Endothelial cell of umbilical vein (primary cell): Measurements from ENCODE around the gene FLT1. TPM values are rescaled to one million over a fixed set of nuclear protein-coding genes. Genes with fewer than 3 reads are reported as not detected.

Experiments
- BruUV-seq: library from RNA; stranded (reverse); fragments of 400-500 nt; replicated peaks from 2 replicates; lab custom pipeline; 2021; lab: Mats Ljungman, UMichigan
- CTCF ChIA-PET: fragments of 300-600, 350-600 bp; sonication (Branson Sonifier 250); formaldehyde crosslinking; loops from one replicate; lab custom pipeline; 2021; ENCODE audit warnings: antibody characterized with exemption, inconsistent platforms; lab: Charles Lee
- POLR2A ChIA-PET: fragments of 300-600, 350-600 bp; sonication (Branson Sonifier 250); formaldehyde crosslinking; loops from one replicate; lab custom pipeline; 2021; ENCODE audit warnings: antibody characterized with exemption, inconsistent platforms; lab: Charles Lee
- DNase-seq: peaks from one replicate; pipeline ENCODE4 v3.0.0-alpha.2; 2011; ENCODE audit warnings: low read depth, low spot score
- FAIRE-seq: peaks from 2 replicates; lab custom pipeline; 2011; peaks lifted over from hg19 to GRCh38; lab: Jason Lieb, UNC
- H2AFZ ChIP-seq: 2 replicates; pipeline ENCODE4 v1.6.0; 2012; ENCODE audit warnings: low read depth, low read length, control low read depth, inconsistent platforms
- H3K27ac ChIP-seq: 2 replicates; pipeline ENCODE4 v1.5.1; 2011; ENCODE audit warnings: low read depth, mild to moderate bottlenecking, control low read depth, low read length, moderate library complexity; ENCODE audit not compliant: insufficient read depth
- H3K27me3 ChIP-seq, 2 experiments: 2 replicates each; pipeline versions ENCODE4 v1.6.0 to v1.6.1; 2011; ENCODE audit warnings: low read length in 2 of 2, mixed read lengths in 1 of 2; ENCODE audit not compliant: control insufficient read depth in 2 of 2, insufficient read depth in 2 of 2
- H3K36me3 ChIP-seq, 2 experiments: 2 replicates in 1 of 2; 3 replicates in 1 of 2; pipeline ENCODE4 v1.5.1; 2011; ENCODE audit warnings: low read length in 2 of 2, mild to moderate bottlenecking in 1 of 2, moderate library complexity in 1 of 2; ENCODE audit not compliant: control insufficient read depth in 2 of 2, insufficient read depth in 2 of 2; ENCODE audit errors: extremely low read depth in 1 of 2
- H3K4me1 ChIP-seq: 3 replicates; pipeline ENCODE4 v1.5.1; 2011; ENCODE audit warnings: mild to moderate bottlenecking, low read length; ENCODE audit not compliant: control insufficient read depth, insufficient read depth; ENCODE audit errors: extremely low read depth
- H3K4me2 ChIP-seq: 2 replicates; pipeline ENCODE4 v1.6.1; 2011; ENCODE audit warnings: low read length, control low read depth, mixed read lengths; ENCODE audit not compliant: insufficient read depth
- H3K4me3 ChIP-seq, 3 experiments: fragments of 200-600 bp in 1 of 3; sonication (generic), shearing (Covaris generic) in 1 of 3; replicated peaks in 1 of 3; 2 replicates each; pipeline ENCODE4 v1.5.1; 2011 to 2016; ENCODE audit warnings: control low read depth in 3 of 3, low read length in 3 of 3, mild to moderate bottlenecking in 2 of 3, inconsistent platforms in 1 of 3, low read depth in 1 of 3, moderate library complexity in 1 of 3; ENCODE audit not compliant: insufficient read depth in 1 of 3
- H3K79me2 ChIP-seq: 2 replicates; pipeline ENCODE4 v1.6.0; 2012; ENCODE audit warnings: low read length, inconsistent platforms; ENCODE audit not compliant: control insufficient read depth, insufficient read depth
- H3K9ac ChIP-seq: replicated peaks from 2 replicates; pipeline ENCODE3; 2011; ENCODE audit warnings: low read length, control low read depth; ENCODE audit not compliant: insufficient read depth; ENCODE audit errors: extremely low read depth
- H3K9me1 ChIP-seq: replicated peaks from 3 replicates; pipeline ENCODE4 v1.6.0; 2011; ENCODE audit warnings: mild to moderate bottlenecking, low read length; ENCODE audit not compliant: control insufficient read depth, insufficient read depth; ENCODE audit errors: extremely low read depth
- H3K9me3 ChIP-seq: replicated peaks from 2 replicates; pipeline ENCODE4 v1.5.1; 2012; ENCODE audit warnings: low read length, inconsistent platforms; ENCODE audit not compliant: control insufficient read depth, insufficient read depth
- H4K20me1 ChIP-seq: replicated peaks from 2 replicates; pipeline ENCODE3; 2011; ENCODE audit warnings: mild to moderate bottlenecking, low read length; ENCODE audit not compliant: control insufficient read depth, insufficient read depth; ENCODE audit errors: extremely low read depth
- CTCF ChIP-seq, 2 donors: IDR thresholded peaks; 1 replicate in 1 of 2; 2 replicates in 1 of 2; pipeline ENCODE4 v1.5.1; 2011; ENCODE audit warnings: low read length in 2 of 2, mild to moderate bottlenecking in 2 of 2, moderate library complexity in 2 of 2, control low read depth in 1 of 2, inconsistent platforms in 1 of 2, low read depth in 1 of 2; ENCODE audit not compliant: insufficient read depth in 1 of 2; ENCODE audit errors: extremely low read depth in 1 of 2
- EZH2 ChIP-seq: IDR thresholded peaks from 2 replicates; pipeline ENCODE4 v1.6.1; 2012; ENCODE audit warnings: borderline replicate concordance, low read depth, mild to moderate bottlenecking, moderate library complexity, low read length, inconsistent platforms; ENCODE audit not compliant: severe bottlenecking
- FOS ChIP-seq: IDR thresholded peaks from 2 replicates; pipeline ENCODE4 v1.6.1; 2011; ENCODE audit warnings: mild to moderate bottlenecking, low read length, moderate library complexity, borderline replicate concordance; ENCODE audit not compliant: insufficient read depth
- GATA2 ChIP-seq: IDR thresholded peaks from 2 replicates; pipeline ENCODE4 v1.7.0; 2011; ENCODE audit warnings: low read depth, mild to moderate bottlenecking, moderate library complexity, mixed read lengths, low read length; ENCODE audit not compliant: insufficient read length, insufficient read depth
- JUN ChIP-seq: IDR thresholded peaks from 2 replicates; pipeline ENCODE4 v1.6.1; 2011; ENCODE audit warnings: borderline replicate concordance, low read depth; ENCODE audit not compliant: insufficient read length, insufficient read depth
- MAX ChIP-seq: IDR thresholded peaks from 2 replicates; pipeline ENCODE4 v1.6.1; 2011; ENCODE audit not compliant: insufficient read depth, insufficient read length
- MYC ChIP-seq: IDR thresholded peaks from one replicate; pipeline ENCODE4 v1.6.1; 2011; ENCODE audit warnings: mild to moderate bottlenecking, low read depth, low read length
- POLR2A ChIP-seq: IDR thresholded peaks from 2 replicates; pipeline ENCODE4 v1.6.1; 2012; ENCODE audit warnings: low read depth, mild to moderate bottlenecking, control low read depth, low read length
- POLR2AphosphoS5 ChIP-seq: IDR thresholded peaks from 2 replicates; pipeline ENCODE4 v1.6.1; 2012; ENCODE audit warnings: low read depth, mild to moderate bottlenecking, control low read depth, low read length, moderate library complexity; ENCODE audit not compliant: insufficient read depth
- dilution Hi-C: fragments of 300-500 bp; cut with MboI; formaldehyde crosslinking; loops from one replicate; pipeline ENCODE4 v1.15.0; 2019; ENCODE audit warnings: low sequenced_read_pairs; ENCODE audit not compliant: extremely low pct_ligation_motif_present
- intact Hi-C: fragments of 100-400 bp; cut with micrococcal nuclease; formaldehyde crosslinking; loops from one replicate; pipeline ENCODE4 v1.10.0; 2022
- polyA plus RNA-seq, 4 experiments: library from polyadenylated mRNA; depleted of rRNA in 3 of 4; stranded (reverse) in 3 of 4; unstranded in 1 of 4; fragments of >200 nt; gene quantifications; 2 replicates each; pipeline versions ENCODE4 v1.2.1 to v1.2.3, GENCODE V29; 2011 to 2012; ENCODE audit warnings: missing spikeins in 1 of 4
- total RNA-seq: library from RNA; stranded (reverse); gene quantifications from 2 replicates; pipeline ENCODE4 v1.2.3, GENCODE V29; 2021

FLT1 gene
- total and polyA plus RNA-seq, 2 donors (not counting 3 experiments of a cell fraction or from before 2014, with no cell fraction given) = 16.0 to 104 TPM

GRCh38 chr13:28357247-28357825, 137.6 kb downstream of the FLT1 start:
- H3K4me3 ChIP-seq = no peak overlapping the region
- H3K79me2 ChIP-seq = no peaks in the 10 kb centered on the region
- H4K20me1 ChIP-seq = no peaks in the 10 kb centered on the region
- H3K4me2 ChIP-seq = peak overlapping the region; percentile 64
- no peaks in the 10 kb centered on the region for H3K9me3 ChIP-seq
- DNase-seq = peak; percentile 92
- no peaks in the 10 kb centered on the region for H3K27me3 ChIP-seq
- no peaks in the 10 kb centered on the region for H3K36me3 ChIP-seq
- peak overlapping the region; percentile 97 for H3K27ac ChIP-seq
- dilution Hi-C loops (no loop called here), intact Hi-C loops (loop anchor here (1.0 to 2.0 kb wide), 2 partner anchors 21 to 361 kb away; partner anchors contain the start of gene SLC46A3)
- CTCF ChIA-PET = interaction anchor here (0.6 to 1.8 kb wide), 10 partner anchors 9 to 245 kb away, joined by 3 to 9 read pairs (median 3); no protein-coding TSS in a partner anchor
- BruUV-seq = TSS peak; percentile 34
- H3K9ac ChIP-seq = peak overlapping the region; percentile 88
- H2AFZ ChIP-seq = peak overlapping the region; percentile 33
- H3K9me1 ChIP-seq = no peaks in the 10 kb centered on the region
- peaks cover 68% of the 10 kb centered on the region for H3K4me1 ChIP-seq
- TF ChIP-seq JUN (no peak), MYC (no peak), CTCF (IDR thresholded peaks at IDR 0.05; ENCODE audit: extremely low read depth in 1 of 2, insufficient read depth in 1 of 2, low read depth in 1 of 2, low read length in 2 of 2) (no peak), POLR2A (no peak), GATA2 (no peak), MAX (no peak), EZH2 (no peak), POLR2AphosphoS5 (no peak), FOS (no peak)
- POLR2A ChIA-PET = interaction anchor here (0.8 kb wide), 1 partner anchor 35 kb away, joined by 3 read pairs; no protein-coding TSS in a partner anchor
- peak; percentile 78 for FAIRE-seq
